Renal cortical epithelial cell (primary cell): ENCODE measurements around the gene HOXC6. TPM values are rescaled to one million over a fixed set of nuclear protein-coding genes. Genes with fewer than 3 reads are reported as not detected.
A peak's percentile ranks its signal among the peaks of the same experiment; 100 is the strongest.

ENCODE experiments used
- DNase-seq: peaks from one replicate; pipeline ENCODE4 v3.0.0-alpha.2; 2011; ENCODE audit warnings: low read depth
- total RNA-seq: library from RNA; depleted of rRNA; stranded (reverse); fragments of >200 nt; gene quantifications from 2 replicates; pipeline ENCODE4 v1.2.3, GENCODE V29; 2014

Gene HOXC6
- total RNA-seq: 0.35 and 6.0 TPM in 2 replicates

DNA sequence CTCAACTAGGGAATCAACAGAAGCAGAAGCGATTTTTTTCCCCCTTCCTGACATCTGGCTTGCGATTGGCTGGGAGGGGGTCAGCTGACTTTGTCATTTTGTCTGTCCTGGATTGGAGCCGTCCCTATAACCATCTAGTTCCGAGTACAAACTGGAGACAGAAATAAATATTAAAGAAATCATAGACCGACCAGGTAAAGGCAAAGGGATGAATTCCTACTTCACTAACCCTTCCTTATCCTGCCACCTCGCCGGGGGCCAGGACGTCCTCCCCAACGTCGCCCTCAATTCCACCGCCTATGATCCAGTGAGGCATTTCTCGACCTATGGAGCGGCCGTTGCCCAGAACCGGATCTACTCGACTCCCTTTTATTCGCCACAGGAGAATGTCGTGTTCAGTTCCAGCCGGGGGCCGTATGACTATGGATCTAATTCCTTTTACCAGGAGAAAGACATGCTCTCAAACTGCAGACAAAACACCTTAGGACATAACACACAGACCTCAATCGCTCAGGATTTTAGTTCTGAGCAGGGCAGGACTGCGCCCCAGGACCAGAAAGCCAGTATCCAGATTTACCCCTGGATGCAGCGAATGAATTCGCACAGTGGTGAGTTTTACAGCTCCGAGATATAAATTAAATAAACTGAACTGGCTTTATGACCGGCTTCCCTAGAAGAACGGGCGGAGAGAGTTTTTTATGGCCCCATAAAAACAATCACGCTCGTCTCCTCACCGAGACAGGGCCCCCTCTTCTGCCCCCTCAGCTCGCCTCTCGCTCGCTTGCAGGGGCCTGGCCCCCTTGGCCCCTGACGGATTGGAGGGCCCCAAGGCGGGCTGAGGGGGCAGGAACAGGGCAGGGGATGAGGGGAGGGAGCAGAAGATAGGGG, at the start of gene HOXC6:
TSS of gene HOXC6 (plus strand) at position 127 of the 888 bp plus-strand sequence. CDS start at position 209, 82 bp downstream.
- peak; percentile 46 for DNase-seq

DNA sequence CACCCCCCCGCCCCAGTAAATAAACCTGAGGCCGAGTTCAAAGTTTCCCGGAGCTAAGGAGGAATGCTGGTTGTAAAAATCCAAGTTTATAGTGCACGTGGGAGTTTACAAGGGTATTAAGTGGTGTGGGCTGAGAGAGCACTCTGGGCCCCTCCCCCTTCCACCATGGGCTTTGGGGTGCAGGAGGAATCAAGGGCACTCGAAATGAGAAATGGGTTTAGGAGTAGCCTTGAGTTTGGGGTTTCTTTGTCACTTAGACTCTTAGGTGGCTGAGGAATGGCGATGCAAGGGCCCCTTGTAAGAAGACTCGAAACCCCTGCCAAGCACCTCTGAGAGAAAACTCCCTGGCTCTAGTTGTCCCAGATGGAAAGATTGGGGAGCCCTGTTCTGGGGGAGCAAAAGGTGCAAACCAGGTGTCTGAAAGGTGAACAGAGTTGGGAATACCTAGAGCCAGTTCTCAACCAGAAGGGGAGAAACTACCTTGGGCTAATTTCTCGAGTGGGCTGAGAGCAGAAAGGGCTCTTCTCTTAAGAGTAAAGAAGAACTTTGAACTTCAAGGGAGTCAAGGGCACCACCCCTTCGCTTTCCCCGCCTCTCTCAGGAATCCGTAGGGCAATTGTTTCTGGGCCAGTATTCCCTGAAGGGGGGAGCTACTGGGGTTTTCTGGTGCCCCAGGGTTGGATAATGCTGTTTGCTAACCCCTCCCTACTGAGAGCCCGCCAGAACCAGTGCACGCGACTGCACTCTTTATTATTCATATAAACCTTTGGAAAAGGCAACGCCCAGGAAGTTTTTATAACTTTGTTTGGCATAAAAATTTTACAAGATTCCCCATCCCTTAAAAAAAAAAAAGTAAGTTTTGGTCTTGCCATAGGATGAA, 49.5 kb upstream of the HOXC6 start:
- DNase-seq: no peak

DNA sequence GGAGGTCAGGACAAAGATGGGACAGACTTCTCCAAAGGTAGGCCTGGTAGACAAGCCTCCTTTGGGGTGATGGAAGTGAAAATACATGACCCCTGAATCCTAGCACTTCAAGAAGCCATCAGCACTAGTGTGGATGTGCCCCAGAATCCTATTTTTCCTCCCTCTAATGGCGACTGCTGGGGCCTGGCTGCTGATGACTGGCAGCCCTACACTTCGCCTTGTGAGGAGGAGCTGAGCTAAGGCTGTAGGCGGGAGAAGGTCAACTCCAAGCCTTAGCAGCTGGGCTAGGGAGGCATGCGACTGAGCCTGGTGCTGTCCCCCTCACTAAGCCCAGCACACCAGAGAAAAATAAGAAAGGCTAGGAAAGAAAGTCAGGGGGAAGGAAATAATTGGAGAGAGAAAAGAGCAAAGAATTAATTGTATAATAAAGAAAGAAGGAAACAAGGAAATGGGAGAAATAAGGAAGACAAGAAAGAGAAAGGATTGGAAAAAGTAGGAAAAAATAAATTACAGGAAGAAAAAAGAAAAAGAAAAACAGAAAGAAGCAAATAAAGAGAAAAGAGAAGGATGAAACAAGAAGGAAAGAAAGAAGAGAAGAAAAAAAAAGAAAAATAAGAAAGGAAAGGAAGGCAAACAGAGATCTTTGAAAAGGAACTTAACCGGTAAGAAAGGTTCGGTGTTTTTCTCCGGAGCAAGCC, 48.0 kb upstream of the HOXC6 start:
- no peak for DNase-seq

DNA sequence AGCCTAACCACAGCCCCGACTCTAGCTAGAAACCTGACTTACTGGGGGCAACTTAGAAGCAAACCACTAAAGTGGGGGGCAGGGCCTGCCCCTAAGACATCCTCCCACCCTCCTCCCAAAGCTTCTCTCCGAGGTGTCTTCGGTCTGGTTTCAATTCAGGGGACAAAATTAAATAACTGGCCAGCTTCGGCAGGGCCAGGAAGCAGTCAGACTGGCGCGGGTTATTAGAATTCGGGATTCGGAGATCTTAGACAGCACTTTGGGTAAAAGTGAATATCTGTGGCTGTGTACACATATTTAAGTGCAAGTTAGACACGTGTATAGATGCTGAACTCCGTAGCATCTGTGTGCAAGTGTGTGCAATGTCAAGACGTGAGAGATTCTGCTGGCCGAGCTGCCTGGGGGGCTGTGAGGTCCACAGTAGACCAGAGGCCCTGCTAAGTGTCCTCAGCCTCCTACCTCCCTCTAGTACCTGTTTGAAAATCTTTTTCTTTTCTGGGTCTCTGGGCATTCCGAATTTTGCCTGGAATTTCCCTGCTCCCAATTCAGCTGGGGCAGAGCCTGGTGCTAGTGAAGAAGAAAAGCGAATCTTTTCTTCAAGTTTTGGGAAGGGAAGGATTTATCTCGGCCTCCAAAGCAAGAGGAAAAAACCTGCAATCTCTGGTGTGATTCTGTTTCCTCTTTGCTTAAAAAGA, 47.3 kb upstream of the HOXC6 start:
- DNase-seq: no peak

DNA sequence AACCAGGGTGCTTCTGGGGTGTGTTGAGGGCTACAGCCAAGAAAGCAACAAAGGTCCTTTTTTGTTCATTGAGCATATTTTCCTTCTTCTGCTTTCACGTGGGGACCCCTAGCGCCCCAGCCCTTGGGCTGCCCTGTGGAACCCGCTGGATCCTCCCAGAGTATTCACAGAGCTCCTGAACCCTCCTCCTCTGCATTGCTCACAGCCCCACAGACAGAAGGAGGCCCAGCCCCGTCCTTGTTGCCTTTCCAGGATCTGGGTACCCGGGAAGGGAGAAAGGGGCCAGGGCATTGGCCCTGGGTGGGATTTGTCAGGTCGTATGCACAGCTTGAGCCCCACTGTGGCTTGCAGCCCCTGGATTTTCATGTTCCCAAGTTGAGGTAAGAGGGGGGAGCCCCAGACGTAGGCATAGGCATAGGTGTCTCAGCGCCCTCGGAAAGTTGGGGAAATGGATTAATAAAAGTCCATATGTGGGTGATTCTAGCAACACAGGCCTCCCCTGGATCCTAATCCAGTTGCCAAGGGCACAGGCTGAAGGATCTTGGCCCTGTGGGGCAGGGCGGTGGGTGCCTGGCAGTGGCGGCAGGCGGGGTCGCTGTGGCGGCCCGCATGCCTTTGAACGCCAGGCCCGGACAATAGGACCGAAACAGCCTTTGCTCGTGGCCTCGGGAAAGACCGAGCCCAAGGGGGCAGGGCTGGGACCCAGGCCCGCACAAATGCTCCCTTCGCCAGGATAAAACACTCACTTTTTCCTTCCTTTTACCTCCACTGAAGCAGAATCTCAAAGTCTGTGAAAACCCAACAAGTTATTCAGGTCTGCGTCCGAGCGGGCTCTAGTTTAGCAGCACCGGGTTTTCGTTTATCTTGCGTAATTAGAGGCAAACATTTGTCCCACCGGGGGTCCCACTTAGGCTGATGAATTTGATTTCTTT, 46.3 kb upstream of the HOXC6 start:
- no peak for DNase-seq

DNA sequence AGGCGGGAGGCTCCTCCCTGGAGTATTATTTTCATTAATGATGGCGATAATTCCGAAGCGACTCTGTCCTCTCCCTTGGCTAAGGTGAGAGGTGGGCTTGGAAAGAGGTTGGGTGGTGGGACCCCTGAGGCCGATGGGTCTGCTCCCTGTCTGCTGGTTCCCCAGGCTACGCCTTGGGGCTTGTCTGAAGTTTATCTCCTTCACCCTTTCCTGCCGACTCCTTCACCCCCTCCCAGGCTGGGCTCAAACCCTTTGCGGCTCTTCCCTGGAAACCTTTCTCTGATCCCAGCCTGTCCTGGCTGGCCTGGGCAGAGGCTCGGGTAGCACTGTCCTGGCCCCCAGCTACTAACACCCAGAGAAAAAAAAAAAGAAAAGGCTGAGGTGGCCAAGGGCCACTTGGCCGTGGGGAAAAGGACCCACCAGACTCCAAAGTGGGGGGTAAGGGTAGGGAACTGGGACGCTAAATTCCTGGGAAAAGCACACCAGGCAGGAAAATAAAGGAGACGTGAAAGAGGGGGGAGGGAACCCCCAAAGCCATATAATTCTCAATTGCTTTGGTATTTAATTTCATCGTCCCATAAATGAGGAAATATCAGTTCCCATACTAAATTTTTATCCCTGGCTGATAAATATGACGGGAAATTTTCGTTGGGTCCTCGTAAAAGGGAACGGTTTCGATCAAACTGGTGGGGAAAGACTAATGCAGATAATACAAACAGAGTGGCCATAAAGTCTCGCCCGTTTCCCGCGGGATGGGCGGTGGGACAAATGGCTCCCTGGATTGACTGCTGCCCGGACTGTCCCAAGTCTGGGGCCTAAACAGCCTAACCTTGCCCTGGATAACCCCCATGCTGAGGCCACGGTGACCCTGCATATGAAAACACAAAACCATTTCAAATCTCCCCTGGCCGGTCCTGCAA, 45.3 kb upstream of the HOXC6 start:
- DNase-seq: no peak

DNA sequence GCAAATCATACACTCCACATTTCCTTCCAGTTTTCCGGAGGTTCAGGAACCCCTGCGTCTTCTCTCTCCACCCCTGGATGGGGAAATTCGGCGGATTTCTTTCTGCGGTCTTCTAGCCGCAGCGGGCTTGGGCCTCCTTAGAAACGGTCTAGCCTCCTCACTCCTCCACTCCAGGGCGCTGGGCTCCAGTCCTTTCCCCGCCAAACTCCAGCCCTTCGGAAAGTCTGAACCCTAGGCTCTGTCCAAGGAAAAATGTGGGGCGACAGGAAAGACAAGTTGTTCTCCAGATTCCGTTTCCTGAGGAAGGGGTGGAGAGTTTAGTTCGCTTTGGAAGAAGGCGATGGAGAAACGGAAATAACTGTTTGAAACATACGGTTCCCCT, 44.7 kb upstream of the HOXC6 start:
- DNase-seq: no peak

DNA sequence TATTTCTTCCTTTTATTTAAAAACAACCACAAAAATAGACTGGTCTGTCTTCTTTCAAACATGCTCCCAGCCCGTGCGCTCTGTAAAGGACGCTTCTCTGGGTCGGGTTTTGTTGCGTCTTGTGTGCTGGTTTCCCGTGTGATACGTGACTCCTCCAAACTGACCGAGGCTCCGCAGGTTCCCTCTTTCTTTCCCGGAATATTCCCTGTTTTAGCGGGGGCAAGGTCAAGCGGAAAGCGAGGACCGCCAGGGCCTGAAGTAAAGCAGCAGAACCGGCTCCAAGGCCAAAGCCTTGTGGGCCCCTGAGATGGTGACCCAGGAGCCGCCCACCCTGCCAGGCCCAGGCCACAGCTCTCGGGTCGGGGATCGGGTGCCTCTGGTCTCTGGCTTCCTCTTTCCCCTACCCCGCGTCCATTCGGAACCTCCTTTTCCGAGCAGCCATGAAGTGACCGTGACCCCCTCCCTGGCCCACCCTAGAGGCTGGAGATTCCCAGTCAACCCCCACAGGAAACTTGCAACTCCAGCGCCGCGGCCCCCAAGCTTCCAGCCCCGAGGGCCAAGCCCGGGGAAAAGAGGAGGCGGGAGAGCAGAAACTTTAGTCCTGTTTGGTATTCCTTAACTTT, 44.2 kb upstream of the HOXC6 start:
- no peak for DNase-seq

DNA sequence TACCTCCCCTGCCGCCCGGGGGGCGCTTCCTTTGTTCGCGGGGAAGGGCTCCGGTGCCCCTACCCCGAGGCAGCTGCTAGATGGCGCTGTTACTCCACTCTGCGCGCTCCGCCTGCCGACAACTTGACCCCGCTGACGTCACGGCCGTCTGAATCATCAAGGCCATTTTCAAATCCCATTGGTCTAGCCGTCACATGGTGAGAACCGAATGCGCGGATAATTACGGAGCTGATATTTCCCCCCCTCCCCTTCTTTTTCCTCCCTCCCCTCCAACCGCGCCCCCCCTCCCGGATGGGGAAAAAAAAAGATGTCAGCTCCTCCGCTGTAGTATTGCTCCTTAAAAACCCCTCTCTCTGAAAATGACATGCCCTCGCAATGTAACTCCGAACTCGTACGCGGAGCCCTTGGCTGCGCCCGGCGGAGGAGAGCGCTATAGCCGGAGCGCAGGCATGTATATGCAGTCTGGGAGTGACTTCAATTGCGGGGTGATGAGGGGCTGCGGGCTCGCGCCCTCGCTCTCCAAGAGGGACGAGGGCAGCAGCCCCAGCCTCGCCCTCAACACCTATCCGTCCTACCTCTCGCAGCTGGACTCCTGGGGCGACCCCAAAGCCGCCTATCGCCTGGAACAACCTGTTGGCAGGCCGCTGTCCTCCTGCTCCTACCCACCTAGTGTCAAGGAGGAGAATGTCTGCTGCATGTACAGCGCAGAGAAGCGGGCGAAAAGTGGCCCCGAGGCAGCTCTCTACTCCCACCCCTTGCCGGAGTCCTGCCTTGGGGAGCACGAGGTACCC, 43.1 kb upstream of the HOXC6 start, which contains the start of gene HOXC10:
TSS of gene HOXC10 (plus strand) at position 246 of the 791 bp plus-strand sequence. CDS start at position 360, 114 bp downstream.
- peak; percentile 95 for DNase-seq

DNA sequence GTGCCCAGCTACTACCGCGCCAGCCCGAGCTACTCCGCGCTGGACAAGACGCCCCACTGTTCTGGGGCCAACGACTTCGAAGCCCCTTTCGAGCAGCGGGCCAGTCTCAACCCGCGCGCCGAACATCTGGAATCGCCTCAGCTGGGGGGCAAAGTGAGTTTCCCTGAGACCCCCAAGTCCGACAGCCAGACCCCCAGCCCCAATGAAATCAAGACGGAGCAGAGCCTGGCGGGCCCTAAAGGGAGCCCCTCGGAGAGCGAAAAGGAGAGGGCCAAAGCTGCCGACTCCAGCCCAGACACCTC, 42.6 kb upstream of the HOXC6 start:
- DNase-seq: no peak

DNA sequence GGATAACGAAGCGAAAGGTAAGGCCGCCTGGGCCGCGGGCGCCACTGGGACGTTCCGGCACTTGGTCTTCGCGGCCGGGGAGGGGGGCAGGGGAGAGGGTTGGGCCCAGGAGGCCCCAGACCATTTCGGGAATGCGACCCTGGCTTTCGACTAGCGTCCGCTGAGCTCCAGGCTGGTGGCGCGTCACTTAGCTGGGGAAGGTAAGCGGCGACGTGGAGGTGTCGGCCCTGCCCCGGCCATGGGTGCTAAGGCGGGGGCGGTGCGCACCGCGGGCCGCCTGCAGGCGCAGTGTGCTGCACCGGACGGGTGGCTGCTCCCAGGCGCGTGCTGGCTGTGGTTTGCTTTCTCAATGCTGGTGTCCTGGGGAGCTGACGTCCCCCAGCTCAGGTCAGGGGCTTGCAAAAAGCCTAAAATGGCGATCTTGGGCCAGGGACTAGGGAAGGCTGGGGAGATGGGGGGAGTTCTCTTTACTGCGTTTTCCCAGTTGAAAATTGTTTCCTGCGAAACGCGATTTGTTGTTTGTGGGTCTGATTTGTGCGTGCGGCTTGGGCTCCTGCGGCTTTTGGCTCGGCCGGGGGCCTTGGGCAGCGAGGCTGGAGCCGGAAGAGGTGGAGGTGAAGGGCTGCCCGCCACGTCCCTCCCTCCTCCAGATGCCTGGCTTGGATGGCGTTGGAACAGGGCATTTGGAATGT, 42.1 kb upstream of the HOXC6 start:
- no peak for DNase-seq

DNA sequence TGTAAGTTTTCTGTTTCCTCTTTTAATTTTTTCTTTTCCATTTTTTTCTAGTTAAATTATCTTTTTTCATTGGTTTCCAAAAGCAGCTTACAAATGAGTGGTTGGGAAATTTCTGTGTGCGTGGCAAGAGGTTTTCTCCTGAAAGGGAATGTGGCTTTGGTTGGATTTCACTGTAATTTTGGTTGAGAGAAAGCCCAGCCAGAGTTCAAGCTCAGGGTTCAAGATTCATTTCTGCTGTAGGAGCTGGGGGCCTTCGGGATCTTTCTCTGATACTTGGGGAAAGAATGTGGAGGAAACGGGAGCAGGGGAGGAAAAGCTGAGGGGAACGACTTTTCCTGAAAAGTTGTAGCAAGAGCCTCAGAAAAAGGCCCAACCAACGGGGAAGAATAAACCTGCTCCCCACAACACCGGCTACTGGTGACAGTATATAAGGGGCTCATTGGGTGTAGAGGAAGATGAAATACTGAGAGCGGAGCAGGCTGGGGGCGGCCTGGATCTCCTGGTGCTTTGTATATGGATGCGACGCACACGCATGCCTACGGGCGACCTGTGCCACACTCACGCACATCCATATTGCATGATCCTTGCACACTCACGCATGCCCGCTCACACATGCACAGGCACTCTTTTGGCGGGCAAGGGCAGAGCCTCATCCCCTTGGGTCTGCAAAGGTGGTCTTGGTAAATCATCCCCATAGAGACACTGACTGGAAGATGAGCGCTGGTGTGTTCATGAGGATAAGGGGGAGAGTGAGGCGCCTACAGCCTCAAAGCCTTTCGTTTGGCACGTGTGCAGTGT, 41.4 kb upstream of the HOXC6 start:
- no peak for DNase-seq

DNA sequence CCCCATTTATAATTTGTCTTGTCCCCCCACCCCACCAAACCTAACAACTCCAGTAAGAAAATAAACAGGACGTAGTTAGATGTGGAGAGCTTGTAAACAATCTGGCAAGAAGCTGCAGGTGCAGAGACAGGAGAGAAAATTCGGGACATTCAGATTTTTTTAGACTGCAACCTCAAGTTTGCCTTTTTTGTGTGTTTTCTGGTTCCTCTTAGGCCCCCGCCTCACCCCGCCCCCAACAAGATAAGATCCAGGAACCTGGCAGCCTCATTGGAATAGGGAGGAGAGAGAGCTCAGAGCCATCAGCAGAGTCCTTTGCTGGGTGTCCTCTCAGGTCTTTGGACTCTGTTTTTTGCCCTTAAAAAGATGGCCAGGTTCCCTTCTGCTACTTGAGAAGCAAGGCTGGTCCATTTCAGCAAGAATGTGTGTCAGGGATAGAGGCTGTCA, 40.4 kb upstream of the HOXC6 start:
- DNase-seq: no peak

DNA sequence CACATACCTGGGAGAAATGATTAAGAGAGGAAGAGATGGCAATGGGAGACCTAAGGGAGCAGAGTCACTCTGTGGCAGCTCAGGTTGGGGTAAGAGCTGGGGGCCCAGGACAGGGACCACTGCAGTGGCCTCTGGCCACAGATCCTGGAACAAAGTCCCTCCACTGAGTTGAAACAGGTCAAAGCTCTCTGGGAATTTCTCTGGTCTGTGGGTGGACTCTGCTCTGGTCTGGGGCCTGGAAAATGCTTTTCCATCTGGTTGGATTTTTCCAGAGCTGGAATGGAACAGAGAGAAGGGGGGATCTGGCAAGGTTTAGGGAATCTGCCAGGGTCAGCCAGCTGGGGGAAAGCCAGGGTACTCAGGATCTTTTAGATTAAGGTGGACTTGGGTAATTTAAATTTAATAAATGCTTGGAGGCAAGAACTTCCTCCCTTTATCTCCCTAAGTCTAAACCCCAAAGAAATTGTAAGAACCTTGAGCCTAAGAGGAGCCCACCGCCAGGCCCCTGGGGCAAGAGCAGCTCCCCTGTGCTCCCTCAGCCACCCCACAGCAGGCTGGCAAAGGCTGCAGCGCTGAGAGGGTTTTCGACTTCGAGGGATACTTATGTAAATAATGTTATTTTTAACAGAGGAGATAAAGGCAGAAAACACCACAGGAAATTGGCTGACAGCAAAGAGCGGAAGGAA, 39.6 kb upstream of the HOXC6 start:
- DNase-seq: no peak

DNA sequence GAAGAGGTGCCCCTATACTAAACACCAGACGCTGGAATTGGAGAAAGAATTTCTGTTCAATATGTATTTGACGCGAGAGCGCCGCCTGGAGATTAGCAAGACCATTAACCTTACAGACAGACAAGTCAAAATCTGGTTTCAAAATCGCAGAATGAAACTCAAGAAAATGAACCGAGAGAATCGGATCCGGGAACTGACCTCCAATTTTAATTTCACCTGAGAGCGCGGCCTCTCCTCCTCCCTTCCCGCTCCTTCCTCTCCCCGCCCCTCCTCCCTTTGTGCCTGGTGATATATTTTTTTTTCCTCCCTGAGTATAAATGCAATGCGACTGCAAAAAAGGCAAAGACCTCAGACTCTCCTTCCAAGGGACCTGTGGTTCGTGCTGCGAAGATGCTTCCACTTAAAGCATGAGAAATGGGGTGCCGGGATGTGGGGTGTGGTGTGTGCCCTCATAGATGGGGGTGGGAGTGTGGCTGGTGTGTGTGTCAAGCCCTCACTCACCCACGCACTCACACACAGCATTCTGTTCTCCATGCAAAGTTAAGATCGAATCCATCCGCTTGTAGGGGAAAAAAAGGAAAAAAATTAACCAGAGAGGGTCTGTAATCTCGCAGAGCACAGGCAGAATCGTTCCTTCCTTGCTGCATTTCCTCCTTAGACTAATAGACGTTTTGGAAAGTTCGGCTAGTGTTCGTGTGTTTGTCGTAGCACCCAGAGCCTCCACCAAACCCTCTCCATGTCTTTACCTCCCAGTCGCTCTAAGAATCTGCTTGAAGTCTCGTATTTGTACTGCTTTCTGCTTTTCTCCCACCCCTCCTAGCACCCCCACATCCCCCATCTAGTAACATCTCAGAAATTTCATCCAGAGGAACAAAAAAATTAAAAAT, 38.8 kb upstream of the HOXC6 start:
- peak; percentile 75 for DNase-seq
